HG02798 (cell line): Measurements from ENCODE around the gene CSH2.
"Not testable (repeated sequence)": the region's sequence is repeated elsewhere in the genome, so short reads cannot be mapped to it uniquely, and the experiment has no call there.

Source experiments
- ATAC-seq: cut with Tn5 transposase; IDR thresholded peaks from one replicate; pipeline ENCODE4 v1.9.1; 2021; ENCODE audit warnings: mild to moderate bottlenecking; ENCODE audit not compliant: unreplicated experiment, poor library complexity

Gene CSH2

GRCh38 chr17:63898899-63899798 is 25.7 kb upstream of the CSH2 start:
- ATAC-seq: not testable (repeated sequence)

DNA sequence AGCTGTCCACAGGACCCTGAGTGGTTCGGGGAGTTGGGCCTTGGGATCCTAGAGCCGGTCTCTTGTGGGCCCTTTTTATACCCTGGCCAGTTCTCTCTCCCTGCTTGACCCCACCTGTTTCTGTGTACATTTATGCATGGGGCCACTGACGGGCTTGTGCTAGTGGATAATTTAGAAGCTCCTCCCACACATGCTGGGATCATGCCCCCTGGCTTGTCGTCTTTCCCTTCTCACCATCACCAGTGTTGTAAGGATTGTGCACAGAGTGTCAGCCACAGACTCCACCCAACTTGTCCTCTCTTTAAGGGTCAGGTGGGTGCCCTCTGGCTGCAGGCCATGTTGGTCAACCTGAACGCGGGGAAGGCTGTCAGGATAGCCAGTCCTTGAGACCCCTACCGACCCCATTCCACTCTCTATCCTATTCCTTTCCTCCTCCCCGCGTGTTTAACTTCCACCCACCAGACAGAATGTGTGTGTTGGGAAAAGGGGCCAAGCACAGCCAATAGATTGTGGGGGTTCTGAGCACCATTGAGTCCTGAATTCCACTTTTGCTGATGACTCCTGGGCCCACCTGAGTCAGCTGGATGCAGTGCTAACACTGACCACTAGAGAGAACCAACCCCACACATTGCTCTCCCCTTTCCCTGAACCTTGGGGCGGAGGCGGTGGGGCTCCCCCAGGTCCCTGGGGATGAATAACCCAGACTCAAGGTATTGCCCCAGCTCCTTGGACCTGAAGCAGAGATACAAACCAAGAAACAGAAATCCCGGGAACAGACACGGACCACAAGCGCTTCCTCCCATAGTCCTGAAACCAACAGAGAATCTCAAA is 23.3 kb upstream of the CSH2 start, which contains the start of gene CSH1:
TSS of gene CSH1 (minus strand) at position 51 of the 831 bp plus-strand sequence. CDS start 63 bp downstream, outside the sequence.
- peak; percentile 53 for ATAC-seq

DNA sequence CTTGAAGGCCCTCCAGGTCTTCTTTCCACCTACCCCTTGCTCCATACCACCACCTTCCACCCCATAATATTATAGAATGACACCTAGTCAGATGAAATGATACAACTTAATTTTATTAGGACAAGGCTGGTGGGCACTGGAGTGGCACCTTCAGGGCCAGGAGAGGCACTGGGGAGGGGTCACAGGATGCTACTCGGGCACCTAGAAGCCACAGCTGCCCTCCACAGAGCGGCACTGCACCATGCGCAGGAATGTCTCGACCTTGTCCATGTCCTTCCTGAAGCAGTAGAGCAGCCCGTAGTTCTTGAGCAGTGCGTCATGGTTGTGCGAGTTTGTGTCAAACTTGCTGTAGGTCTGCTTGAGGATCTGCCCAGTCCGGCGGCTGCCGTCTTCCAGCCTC is 21.3 kb upstream of the CSH2 start:
- ATAC-seq: not testable (repeated sequence)

DNA sequence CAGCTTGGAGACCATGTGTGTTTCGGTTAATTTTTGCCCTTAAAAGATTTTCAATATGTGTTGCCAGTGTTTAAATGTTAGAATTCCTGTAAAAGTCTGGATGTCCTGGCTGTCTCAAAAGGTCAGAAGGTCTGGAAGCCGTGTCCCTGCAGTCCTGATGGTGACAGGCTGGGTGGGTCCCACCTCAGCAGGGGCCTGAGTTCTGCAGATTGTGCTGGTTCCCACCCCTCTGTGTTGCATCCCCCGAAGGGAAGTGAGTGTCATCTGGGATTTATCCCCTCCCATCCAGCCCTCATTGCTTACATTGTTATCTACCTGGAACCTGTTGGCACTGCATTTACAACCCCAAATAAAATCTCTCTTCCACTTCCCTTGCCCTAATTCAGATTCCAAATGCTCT is 20.5 kb upstream of the CSH2 start:
- ATAC-seq: not testable (repeated sequence)

DNA sequence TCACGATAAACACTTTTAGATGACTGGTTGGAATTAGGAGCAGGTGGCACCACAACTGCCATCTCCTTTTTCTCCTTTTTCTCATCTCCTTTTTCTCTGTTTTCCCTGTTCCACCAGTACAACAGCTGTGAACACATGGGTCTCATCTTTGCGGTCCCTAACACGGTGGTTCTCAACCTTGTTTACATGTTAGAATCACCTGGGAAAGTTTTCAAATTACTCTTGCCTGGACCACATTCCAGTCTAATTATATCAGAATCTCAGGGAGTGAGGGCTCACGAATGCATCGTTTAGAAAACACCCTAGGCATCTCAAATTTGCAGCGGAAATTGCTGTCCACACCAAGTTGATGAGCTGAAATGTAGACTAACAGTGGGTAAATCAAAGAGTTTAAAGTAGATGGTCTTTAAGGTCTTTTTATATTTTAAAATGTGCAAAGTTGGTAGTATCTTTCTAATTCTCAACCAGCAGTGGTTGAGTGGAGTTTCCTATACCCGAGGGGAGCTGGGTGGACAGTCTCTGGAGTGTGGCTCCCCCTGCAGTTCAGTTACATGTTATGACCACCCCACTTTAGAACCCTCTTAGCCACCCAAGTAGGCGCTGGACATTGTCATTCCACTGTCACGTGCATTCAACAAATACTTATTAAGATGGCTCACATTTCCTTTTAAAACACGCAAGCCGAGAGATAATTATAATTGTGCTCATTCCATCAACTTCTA is 19.0 kb upstream of the CSH2 start:
- not testable (repeated sequence) for ATAC-seq

DNA sequence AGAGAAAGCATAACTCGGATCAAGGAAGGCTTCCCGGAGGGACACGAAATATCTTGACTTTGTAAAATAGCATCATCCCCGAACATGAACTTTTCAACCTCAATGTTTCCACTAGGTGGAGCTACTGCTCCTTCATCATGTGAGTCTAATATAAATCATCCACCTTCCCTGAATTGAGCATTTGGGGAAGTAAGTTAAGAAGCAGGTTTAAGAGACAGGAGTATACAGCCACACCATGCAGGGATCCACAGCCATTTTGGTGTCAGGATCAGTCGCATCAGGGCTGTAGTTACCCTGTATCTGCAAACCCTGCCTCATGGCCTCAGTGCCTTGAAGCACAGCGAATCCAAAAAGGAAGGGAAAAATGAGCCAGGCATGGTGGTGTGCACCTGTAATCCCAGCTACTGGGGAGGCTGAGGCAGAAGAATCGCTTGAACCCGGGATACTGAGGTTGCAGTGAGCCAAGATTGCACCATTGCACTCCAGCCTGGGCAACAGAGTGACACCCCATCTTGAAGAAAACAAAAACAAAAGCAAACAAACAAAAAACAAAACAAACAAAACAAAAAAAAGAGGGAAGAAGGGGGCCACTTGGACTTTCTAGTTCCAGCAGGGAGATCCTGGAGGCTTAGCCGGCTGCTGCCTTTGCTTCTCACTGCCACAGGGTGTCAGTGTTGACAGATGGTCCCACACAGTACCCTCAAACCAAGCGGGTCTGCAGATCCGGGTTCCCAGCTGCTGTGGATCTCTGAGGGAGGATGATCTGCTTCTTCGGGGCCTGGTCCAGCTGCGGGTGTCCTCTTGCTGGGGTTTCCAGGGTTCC is 15.8 kb upstream of the CSH2 start:
- not testable (repeated sequence) for ATAC-seq

GRCh38 chr17:63885119-63885518 is 11.6 kb upstream of the CSH2 start:
- not testable (repeated sequence) for ATAC-seq

GRCh38 chr17:63882626-63883126 is 9.2 kb upstream of the CSH2 start:
- not testable (repeated sequence) for ATAC-seq

DNA sequence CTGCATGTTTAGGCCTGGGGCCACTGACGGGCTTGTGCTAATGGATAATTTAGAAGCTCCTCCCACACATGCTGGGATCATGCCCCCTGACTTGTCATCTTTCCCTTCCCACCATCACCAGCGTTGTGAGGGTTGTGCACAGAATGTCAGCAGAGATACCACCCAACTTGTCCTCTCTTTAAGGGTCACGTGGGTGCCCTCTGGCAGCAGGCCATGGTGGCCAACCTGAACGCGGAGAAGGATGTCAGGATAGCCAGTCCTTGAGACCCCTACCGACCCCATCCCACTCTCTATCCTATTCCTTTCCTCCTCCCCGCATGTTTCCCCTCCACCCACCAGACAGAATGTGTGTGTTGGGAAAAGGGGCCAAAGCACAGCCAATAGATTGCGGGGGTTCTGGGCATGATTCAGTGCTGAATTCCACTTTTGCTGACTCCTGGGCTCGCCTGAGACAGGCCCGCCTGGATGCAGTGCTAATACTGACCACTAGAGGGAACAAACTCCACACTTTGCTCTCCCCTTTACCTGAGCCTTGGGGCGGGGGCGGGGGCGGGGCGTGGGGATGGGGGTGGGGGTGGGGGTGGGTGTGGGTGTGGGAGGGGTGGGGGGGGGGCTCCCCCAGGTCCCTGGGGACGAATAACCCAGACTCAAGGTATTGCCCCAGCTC is 8.6 kb upstream of the CSH2 start, which contains the start of gene GH2:
TSS of gene GH2 (minus strand) at position 10 of the 667 bp plus-strand sequence. CDS start 143 bp downstream, outside the sequence.
- ATAC-seq: no peak

DNA sequence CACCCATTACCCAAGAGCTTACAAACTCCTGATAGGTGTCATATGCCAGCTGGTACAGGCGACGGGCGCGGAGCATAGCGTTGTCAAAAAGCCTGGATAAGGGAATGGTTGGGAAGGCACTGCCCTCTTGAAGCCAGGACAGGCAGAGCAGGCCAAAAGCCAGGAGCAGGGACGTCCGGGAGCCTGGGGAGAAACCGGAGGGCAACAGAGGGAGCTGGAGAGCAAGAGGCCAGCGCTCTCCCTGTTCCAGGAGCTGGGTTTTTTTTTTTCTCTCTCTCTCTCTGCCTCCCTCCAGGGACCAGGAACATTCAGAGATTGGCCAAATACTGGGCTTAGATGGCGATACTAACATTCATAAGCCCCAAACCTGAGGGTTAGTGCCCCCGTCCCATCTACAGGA is 7.9 kb upstream of the CSH2 start:
- not testable (repeated sequence) for ATAC-seq

DNA sequence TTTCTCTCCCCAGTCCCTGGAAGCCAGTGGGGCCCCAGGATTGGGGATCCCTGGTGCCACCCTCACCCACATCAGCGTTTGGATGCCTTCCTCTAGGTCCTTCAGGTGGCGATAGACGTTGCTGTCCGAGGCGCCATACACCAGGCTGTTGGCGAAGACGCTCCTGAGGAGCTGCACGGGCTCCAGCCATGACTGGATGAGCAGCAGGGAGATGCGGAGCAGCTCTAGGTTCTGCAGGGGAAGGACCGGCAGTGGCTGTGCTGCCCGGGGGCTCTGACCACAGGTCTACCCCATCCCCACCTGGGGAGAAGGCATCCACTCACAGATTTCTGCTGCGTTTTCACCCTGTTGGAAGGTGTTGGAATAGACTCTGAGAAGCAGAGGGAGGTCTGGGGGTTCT is 7.2 kb upstream of the CSH2 start:
- ATAC-seq: no peak

- not testable (repeated sequence) for ATAC-seq
Measured at GRCh38 chr17:63878413-63878812, 4.9 kb upstream of the CSH2 start.

DNA sequence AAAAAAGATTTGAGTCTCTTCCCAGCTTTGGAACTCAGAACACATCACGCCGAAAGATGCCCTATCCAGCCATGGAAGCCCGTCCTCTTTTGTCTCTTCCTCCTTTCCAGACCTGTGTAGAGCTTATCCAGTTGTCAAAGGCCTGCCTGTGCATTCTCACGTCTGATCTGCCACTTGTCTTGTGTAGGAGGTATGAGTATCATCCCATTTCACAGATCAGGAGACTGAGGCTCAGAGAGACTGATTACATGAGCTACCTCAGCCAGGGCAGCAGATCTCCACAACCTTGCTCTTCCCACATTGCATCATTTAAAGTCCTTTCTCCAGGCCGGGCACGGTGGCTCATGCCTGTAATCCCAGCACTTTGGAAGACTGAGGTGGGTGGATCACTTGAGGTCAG is 1.2 kb upstream of the CSH2 start:
- not testable (repeated sequence) for ATAC-seq

DNA sequence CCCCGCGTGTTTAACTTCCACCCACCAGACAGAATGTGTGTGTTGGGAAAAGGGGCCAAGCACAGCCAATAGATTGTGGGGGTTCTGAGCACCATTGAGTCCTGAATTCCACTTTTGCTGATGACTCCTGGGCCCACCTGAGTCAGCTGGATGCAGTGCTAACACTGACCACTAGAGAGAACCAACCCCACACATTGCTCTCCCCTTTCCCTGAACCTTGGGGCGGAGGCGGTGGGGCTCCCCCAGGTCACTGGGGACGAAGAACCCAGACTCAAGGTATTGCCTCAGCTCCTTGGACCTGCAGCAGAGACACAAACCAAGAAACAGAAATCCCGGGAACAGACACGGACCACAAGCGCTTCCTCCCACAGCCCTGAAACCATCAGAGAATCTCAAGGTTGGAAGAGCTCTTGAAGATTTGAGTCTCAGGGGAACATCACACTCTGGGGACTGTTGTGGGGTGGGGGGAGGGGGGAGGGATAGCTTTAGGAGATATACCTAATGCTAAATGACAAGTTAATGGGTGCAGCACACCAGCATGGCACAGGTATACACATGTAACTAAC is 667 bp upstream of the CSH2 start:
- not testable (repeated sequence) for ATAC-seq

DNA sequence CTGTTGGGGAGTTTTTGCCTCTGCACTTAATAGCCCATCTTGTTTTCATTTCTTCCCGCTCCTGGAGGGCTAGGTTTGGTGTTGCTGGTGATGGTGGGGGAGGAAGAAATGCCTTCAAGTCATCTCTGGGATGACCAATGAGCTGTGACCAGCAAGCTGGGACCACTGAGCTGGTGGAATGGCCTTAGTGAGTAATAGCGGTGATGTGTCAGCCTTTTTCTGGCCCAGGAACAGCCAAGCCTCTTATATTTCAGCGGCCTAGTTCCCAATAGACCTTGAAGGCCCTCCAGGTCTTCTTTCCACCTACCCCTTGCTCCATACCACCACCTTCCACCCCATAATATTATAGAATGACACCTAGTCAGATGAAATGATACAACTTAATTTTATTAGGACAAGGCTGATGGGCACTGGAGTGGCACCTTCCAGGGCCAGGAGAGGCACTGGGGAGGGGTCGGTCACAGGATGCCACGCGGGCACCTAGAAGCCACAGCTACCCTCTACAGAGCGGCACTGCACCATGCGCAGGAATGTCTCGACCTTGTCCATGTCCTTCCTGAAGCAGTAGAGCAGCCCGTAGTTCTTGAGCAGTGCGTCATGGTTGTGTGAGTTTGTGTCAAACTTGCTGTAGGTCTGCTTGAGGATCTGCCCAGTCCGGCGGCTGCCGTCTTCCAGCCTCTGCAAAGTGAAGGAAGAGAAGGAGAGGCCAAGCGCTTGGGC is 1.7 kb downstream of the CSH2 start:
- ATAC-seq: not testable (repeated sequence)

- ATAC-seq: not testable (repeated sequence)
Measured at GRCh38 chr17:63870292-63870665, 3.2 kb downstream of the CSH2 start.

GRCh38 chr17:63869491-63870291 is 3.8 kb downstream of the CSH2 start:
- not testable (repeated sequence) for ATAC-seq
